Osteocyte (in vitro differentiated cells): Measurements from ENCODE around the gene FAM32A. TPM values are rescaled to one million over a fixed set of nuclear protein-coding genes. Genes with fewer than 3 reads are reported as not detected.

Source experiments
- DNase-seq: peaks from one replicate; pipeline ENCODE4 v3.0.0; 2021; ENCODE audit warnings: mixed read lengths; ENCODE audit not compliant: unreplicated experiment; ENCODE audit errors: extremely low spot score
- H3K27ac Mint-ChIP-seq: one replicate; pipeline ENCODE4 v1.8.0; 2021; ENCODE audit warnings: mild to moderate bottlenecking, mixed read lengths; ENCODE audit not compliant: unreplicated experiment
- H3K27me3 Mint-ChIP-seq: one replicate; pipeline ENCODE4 v1.8.0; 2021; ENCODE audit warnings: mixed read lengths; ENCODE audit not compliant: unreplicated experiment
- H3K36me3 Mint-ChIP-seq: one replicate; pipeline ENCODE4 v1.8.0; 2021; ENCODE audit warnings: mixed read lengths; ENCODE audit not compliant: unreplicated experiment
- H3K4me1 Mint-ChIP-seq: one replicate; pipeline ENCODE4 v1.8.0; 2021; ENCODE audit warnings: mixed read lengths; ENCODE audit not compliant: unreplicated experiment
- H3K4me3 Mint-ChIP-seq: one replicate; pipeline ENCODE4 v1.8.0; 2021; ENCODE audit warnings: mild to moderate bottlenecking, moderate library complexity, mixed read lengths; ENCODE audit not compliant: unreplicated experiment
- H3K9me3 Mint-ChIP-seq: one replicate; pipeline ENCODE4 v1.8.0; 2021; ENCODE audit warnings: mixed read lengths; ENCODE audit not compliant: unreplicated experiment
- CTCF ChIP-seq: fragments of 200-600 bp; sonication (generic); IDR thresholded peaks from 2 replicates; pipeline ENCODE4 v1.5.0; 2021; ENCODE audit warnings: antibody characterized with exemption, mild to moderate bottlenecking, moderate library complexity
- long read RNA-seq: library from polyadenylated mRNA; unstranded; transcript quantifications from one replicate; pipeline ENCODE4 v2.0.0, GENCODE V29; 2021
- total RNA-seq: library from RNA; stranded (reverse); gene quantifications from 2 replicates; pipeline ENCODE4 v1.2.1, GENCODE V29; 2021

The FAM32A gene
- total RNA-seq = 78.8 and 80.2 TPM in 2 replicates
- long read RNA-seq, transcript FAM32A-205 (3 exons, 1,168 nt) = minor isoform, 124 of 932 reads
- long read RNA-seq, transcript FAM32A-204 (3 exons, 798 nt) = minor isoform, 21 of 932 reads
- long read RNA-seq, transcript FAM32A-201 (4 exons, 1,455 nt) = major isoform, 774 of 932 reads
- long read RNA-seq, partial matches to known transcripts = 7 of 932 reads
- long read RNA-seq, other reads (novel, unspliced or antisense) = 4 of 932 reads

DNA sequence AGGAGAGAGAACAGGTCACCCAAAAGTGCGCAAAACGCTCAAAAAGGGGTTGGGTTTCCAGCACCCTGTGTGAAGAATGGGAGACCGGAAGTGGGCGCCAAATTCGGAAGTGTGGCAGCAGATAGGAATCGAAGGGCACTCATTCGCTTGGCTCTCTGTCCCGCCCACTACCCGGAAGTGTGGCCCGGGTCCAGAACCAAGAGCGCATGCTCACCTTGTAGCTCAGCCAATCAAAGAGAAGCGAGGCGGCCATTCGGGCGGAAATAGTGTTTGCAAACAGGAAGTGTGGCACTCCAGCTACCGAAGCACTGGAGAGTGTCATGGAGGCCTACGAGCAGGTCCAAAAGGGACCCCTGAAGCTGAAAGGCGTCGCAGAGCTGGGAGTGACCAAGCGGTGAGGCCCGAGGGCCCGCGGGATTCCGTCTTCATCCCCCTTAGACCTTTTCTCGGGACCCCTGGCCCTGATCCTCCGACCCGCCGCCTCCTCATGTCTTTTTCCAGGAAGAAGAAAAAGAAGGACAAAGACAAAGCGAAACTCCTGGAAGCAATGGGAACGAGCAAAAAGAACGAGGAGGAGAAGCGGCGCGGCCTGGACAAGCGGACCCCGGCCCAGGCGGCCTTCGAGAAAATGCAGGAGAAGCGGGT is at the start of gene FAM32A:
Gene FAM32A, plus strand, starts transcription at position 288 of the 645 bp plus-strand sequence. Its CDS starts 33 bp downstream, at position 321.
- H3K36me3 Mint-ChIP-seq = peaks cover 17% of the 10 kb centered on the region
- peak; percentile 32 for TF ChIP-seq CTCF
- H3K4me3 Mint-ChIP-seq = peak within 1 kb of the TSS; percentile 91
- H3K27me3 Mint-ChIP-seq = no peaks in the 10 kb centered on the region
- DNase-seq = peak; percentile 99
- peak within 1 kb of the TSS; percentile 99 for H3K27ac Mint-ChIP-seq
- peaks cover 37% of the 10 kb centered on the region for H3K4me1 Mint-ChIP-seq
- no peaks in the 10 kb centered on the region for H3K9me3 Mint-ChIP-seq

GRCh38 chr19:16135430-16136127 is 49.6 kb upstream of the FAM32A start:
- H3K27me3 Mint-ChIP-seq = no peaks in the 10 kb centered on the region
- H3K36me3 Mint-ChIP-seq = peaks cover 35% of the 10 kb centered on the region
- no peak for TF ChIP-seq CTCF
- H3K9me3 Mint-ChIP-seq = no peaks in the 10 kb centered on the region
- H3K27ac Mint-ChIP-seq = no peak overlapping the region
- no peak overlapping the region for H3K4me3 Mint-ChIP-seq
- H3K4me1 Mint-ChIP-seq = no peaks in the 10 kb centered on the region
- no peak for DNase-seq

- no peak for TF ChIP-seq CTCF
- DNase-seq = no peak
- H3K27me3 Mint-ChIP-seq = no peaks in the 10 kb centered on the region
These were observed 48.8 kb upstream of the FAM32A start for GRCh38 chr19:16136185-16136999.

GRCh38 chr19:16139752-16140151 is 45.5 kb upstream of the FAM32A start:
- H3K36me3 Mint-ChIP-seq = peaks cover 5% of the 10 kb centered on the region
- H3K27me3 Mint-ChIP-seq = peaks cover 7% of the 10 kb centered on the region
- no peak for TF ChIP-seq CTCF
- no peak overlapping the region for H3K27ac Mint-ChIP-seq
- H3K4me1 Mint-ChIP-seq = no peaks in the 10 kb centered on the region
- H3K9me3 Mint-ChIP-seq = no peaks in the 10 kb centered on the region
- no peak overlapping the region for H3K4me3 Mint-ChIP-seq
- DNase-seq = no peak

More at GRCh38 chr19:16136185-16136999, 48.8 kb upstream of the FAM32A start:
- no peak overlapping the region for H3K4me3 Mint-ChIP-seq
- H3K4me1 Mint-ChIP-seq = no peaks in the 10 kb centered on the region
- no peaks in the 10 kb centered on the region for H3K9me3 Mint-ChIP-seq
- H3K27ac Mint-ChIP-seq = no peak overlapping the region
- peaks cover 29% of the 10 kb centered on the region for H3K36me3 Mint-ChIP-seq
